Astrocyte (in vitro differentiated cells and primary cell): Measurements from ENCODE around the gene GRM4. TPM values are rescaled to one million over a fixed set of nuclear protein-coding genes. Genes with fewer than 3 reads are reported as not detected.

Experiments used
- DNase-seq: peaks from one replicate; pipeline ENCODE4 v3.0.0-alpha.2; 2010; ENCODE audit warnings: low read depth
- FAIRE-seq: peaks from 2 replicates; lab custom pipeline; 2011; peaks lifted over from hg19 to GRCh38; lab: Jason Lieb, UNC
- H2AFZ ChIP-seq: 2 replicates; pipeline ENCODE4 v1.6.0; 2012; ENCODE audit warnings: low read depth, low read length, inconsistent platforms
- H3K27ac ChIP-seq: 2 replicates; pipeline ENCODE4 v1.5.1; 2011; ENCODE audit warnings: low read depth, low read length, inconsistent platforms
- H3K27me3 ChIP-seq: 2 replicates; pipeline ENCODE4 v1.6.0; 2011; ENCODE audit warnings: low read length, inconsistent platforms; ENCODE audit not compliant: insufficient read depth
- H3K36me3 ChIP-seq: 2 replicates; pipeline ENCODE4 v1.5.1; 2011; ENCODE audit warnings: low read length, inconsistent platforms; ENCODE audit not compliant: insufficient read depth
- H3K4me1 ChIP-seq: 2 replicates; pipeline ENCODE4 v1.5.1; 2011; ENCODE audit warnings: low read length, inconsistent platforms; ENCODE audit not compliant: insufficient read depth
- H3K4me2 ChIP-seq: 2 replicates; pipeline ENCODE4 v1.6.0; 2012; ENCODE audit warnings: low read length, inconsistent platforms
- H3K4me3 ChIP-seq: 2 replicates; pipeline ENCODE4 v1.5.1; 2011; ENCODE audit warnings: low read depth, mild to moderate bottlenecking, low read length, inconsistent platforms; ENCODE audit not compliant: insufficient read depth
- H3K79me2 ChIP-seq: 2 replicates; pipeline ENCODE4 v1.6.0; 2012; ENCODE audit warnings: mild to moderate bottlenecking, low read length, inconsistent platforms; ENCODE audit not compliant: insufficient read depth
- H3K9ac ChIP-seq: 2 replicates; pipeline ENCODE4 v1.6.0; 2012; ENCODE audit warnings: mild to moderate bottlenecking, low read length, inconsistent platforms
- H3K9me3 ChIP-seq: 2 replicates; pipeline ENCODE4 v1.5.1; 2012; ENCODE audit warnings: low read depth, mild to moderate bottlenecking, low read length, inconsistent platforms; ENCODE audit not compliant: insufficient read depth
- H4K20me1 ChIP-seq: 2 replicates; pipeline ENCODE4 v1.6.0; 2012; ENCODE audit warnings: low read length, inconsistent platforms; ENCODE audit not compliant: insufficient read depth
- H3K27ac Mint-ChIP-seq: one replicate; pipeline ENCODE4 v1.8.0; 2021; ENCODE audit warnings: mild to moderate bottlenecking, mixed read lengths; ENCODE audit not compliant: unreplicated experiment
- H3K27me3 Mint-ChIP-seq: one replicate; pipeline ENCODE4 v1.8.0; 2021; ENCODE audit warnings: low read depth, mixed read lengths; ENCODE audit not compliant: unreplicated experiment
- H3K36me3 Mint-ChIP-seq: one replicate; pipeline ENCODE4 v1.8.0; 2021; ENCODE audit warnings: low read depth, mixed read lengths; ENCODE audit not compliant: unreplicated experiment
- H3K4me1 Mint-ChIP-seq: one replicate; pipeline ENCODE4 v1.8.0; 2021; ENCODE audit warnings: low read depth, mixed read lengths; ENCODE audit not compliant: unreplicated experiment
- H3K4me3 Mint-ChIP-seq: one replicate; pipeline ENCODE4 v1.8.0; 2021; ENCODE audit warnings: mild to moderate bottlenecking, moderate library complexity, mixed read lengths; ENCODE audit not compliant: unreplicated experiment
- H3K9me3 Mint-ChIP-seq: one replicate; pipeline ENCODE4 v1.8.0; 2021; ENCODE audit warnings: mild to moderate bottlenecking, mixed read lengths; ENCODE audit not compliant: unreplicated experiment
- EZH2 ChIP-seq: IDR thresholded peaks from 2 replicates; pipeline ENCODE4 v1.6.1; 2012; ENCODE audit warnings: mild to moderate bottlenecking, low read length, inconsistent platforms; ENCODE audit not compliant: insufficient read depth
- total RNA-seq: library from RNA; stranded (reverse); gene quantifications from 2 replicates; pipeline ENCODE4 v1.2.1, GENCODE V29; 2021
- TF ChIP-seq, protein P1 (sequence below): IDR thresholded peaks from 2 replicates; pipeline ENCODE4 v1.5.1; 2011; ENCODE audit warnings: low read depth, mild to moderate bottlenecking, inconsistent platforms, low read length, moderate library complexity; ENCODE audit not compliant: insufficient read depth

GRM4 gene
- total RNA-seq, 1 donor from 2014 or later: 0.30 TPM

DNA sequence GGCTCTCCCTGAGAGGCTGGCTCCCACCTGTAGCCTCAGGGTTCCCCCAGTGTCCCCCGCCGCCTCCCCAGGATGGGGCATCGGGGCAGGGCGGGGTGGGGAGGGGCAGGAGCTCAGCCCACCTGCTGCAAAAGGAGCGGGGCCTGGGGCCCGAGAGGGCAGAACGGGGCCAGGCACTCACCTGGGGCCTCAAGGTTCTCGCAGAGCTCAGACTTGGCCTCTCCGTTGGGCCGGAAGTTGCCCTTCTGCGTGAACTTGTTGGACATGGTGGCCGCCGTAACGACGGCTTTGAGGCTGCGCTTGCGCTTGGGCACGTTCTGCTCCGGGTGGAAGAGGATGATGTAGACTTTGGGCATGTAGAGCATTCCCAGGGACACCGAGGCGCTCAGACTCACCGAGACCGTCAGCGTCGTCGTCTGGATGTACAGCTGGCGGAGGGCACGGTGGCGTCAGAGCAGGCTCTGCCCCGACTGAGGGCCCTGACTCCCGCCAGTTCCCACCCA lies 117.9 kb downstream of the GRM4 start:
- Mint-ChIP-seq H3K27ac (no peak overlapping the region), H3K9me3 (peaks cover 11% of the 10 kb centered on the region), H3K27me3 (peaks cover 35% of the 10 kb centered on the region), H3K36me3 (no peaks in the 10 kb centered on the region), H3K4me3 (no peak overlapping the region), H3K4me1 (no peaks in the 10 kb centered on the region)
- no peaks in the 10 kb centered on the region for H3K9me3 ChIP-seq
- no peak overlapping the region for H3K4me3 ChIP-seq
- no peak overlapping the region for H3K9ac ChIP-seq
- H3K36me3 ChIP-seq: no peaks in the 10 kb centered on the region
- no peak for TF ChIP-seq EZH2
- TF ChIP-seq, protein P1, sequence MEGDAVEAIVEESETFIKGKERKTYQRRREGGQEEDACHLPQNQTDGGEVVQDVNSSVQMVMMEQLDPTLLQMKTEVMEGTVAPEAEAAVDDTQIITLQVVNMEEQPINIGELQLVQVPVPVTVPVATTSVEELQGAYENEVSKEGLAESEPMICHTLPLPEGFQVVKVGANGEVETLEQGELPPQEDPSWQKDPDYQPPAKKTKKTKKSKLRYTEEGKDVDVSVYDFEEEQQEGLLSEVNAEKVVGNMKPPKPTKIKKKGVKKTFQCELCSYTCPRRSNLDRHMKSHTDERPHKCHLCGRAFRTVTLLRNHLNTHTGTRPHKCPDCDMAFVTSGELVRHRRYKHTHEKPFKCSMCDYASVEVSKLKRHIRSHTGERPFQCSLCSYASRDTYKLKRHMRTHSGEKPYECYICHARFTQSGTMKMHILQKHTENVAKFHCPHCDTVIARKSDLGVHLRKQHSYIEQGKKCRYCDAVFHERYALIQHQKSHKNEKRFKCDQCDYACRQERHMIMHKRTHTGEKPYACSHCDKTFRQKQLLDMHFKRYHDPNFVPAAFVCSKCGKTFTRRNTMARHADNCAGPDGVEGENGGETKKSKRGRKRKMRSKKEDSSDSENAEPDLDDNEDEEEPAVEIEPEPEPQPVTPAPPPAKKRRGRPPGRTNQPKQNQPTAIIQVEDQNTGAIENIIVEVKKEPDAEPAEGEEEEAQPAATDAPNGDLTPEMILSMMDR: no peak
- no peak overlapping the region for H3K4me2 ChIP-seq
- no peak overlapping the region for H2AFZ ChIP-seq
- no peaks in the 10 kb centered on the region for H4K20me1 ChIP-seq
- H3K27me3 ChIP-seq: peaks cover 6% of the 10 kb centered on the region
- DNase-seq (no peak), FAIRE-seq (no peak)
- no peaks in the 10 kb centered on the region for H3K79me2 ChIP-seq
- H3K27ac ChIP-seq: no peak overlapping the region
- H3K4me1 ChIP-seq: no peaks in the 10 kb centered on the region

- no peaks in the 10 kb centered on the region for H3K4me1 ChIP-seq
- no peak for DNase-seq
- peaks cover 11% of the 10 kb centered on the region for H3K9me3 Mint-ChIP-seq
- TF ChIP-seq EZH2: no peak
- TF ChIP-seq, protein P1: peak; percentile 32
- no peak for FAIRE-seq
- peaks cover 6% of the 10 kb centered on the region for H3K27me3 ChIP-seq
- H4K20me1 ChIP-seq: no peaks in the 10 kb centered on the region
- no peak overlapping the region for H3K27ac Mint-ChIP-seq
- H3K36me3 Mint-ChIP-seq: no peaks in the 10 kb centered on the region
- no peak overlapping the region for H3K9ac ChIP-seq
- peaks cover 39% of the 10 kb centered on the region for H3K27me3 Mint-ChIP-seq
- no peaks in the 10 kb centered on the region for H3K36me3 ChIP-seq
- no peak overlapping the region for H3K4me3 ChIP-seq
- H3K9me3 ChIP-seq: no peaks in the 10 kb centered on the region
- H3K27ac ChIP-seq: no peak overlapping the region
- H2AFZ ChIP-seq: no peak overlapping the region
- H3K79me2 ChIP-seq: no peaks in the 10 kb centered on the region
- H3K4me2 ChIP-seq: no peak overlapping the region
- H3K4me3 Mint-ChIP-seq: no peak overlapping the region
- no peaks in the 10 kb centered on the region for H3K4me1 Mint-ChIP-seq
These were observed 118.4 kb downstream of the GRM4 start for GRCh38 chr6:34027445-34027936.

DNA sequence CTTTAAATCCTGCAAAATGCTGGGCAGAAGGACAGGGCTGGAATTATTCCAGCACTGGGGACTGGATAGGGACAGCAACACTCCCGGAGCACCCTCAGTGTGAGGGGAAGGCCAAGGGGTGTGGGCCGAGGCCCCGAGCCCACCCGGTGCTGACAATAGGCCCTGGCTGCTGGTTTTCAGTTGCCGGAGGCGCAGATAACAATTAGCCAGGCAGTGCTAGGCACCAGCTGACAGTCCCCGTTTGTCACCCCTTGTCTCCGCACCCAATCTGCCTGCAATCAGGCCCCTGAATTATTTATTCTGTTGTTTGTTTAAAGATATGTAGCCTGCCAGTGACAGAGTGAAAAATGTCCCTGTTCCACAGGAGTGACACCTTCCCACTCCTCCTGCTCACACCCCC lies 120.0 kb downstream of the GRM4 start:
- Mint-ChIP-seq H3K27ac (peak overlapping the region; percentile 12), H3K4me3 (no peak overlapping the region), H3K4me1 (peaks cover 3% of the 10 kb centered on the region), H3K27me3 (peaks cover 44% of the 10 kb centered on the region), H3K36me3 (no peaks in the 10 kb centered on the region), H3K9me3 (peaks cover 11% of the 10 kb centered on the region)
- Histone ChIP-seq H3K9me3 (no peaks in the 10 kb centered on the region), H3K36me3 (no peaks in the 10 kb centered on the region), H3K79me2 (no peaks in the 10 kb centered on the region), H3K27me3 (peaks cover 5% of the 10 kb centered on the region), H2AFZ (no peak overlapping the region), H3K4me1 (no peaks in the 10 kb centered on the region), H3K27ac (no peak overlapping the region), H4K20me1 (no peaks in the 10 kb centered on the region), H3K9ac (no peak overlapping the region), H3K4me2 (no peak overlapping the region), H3K4me3 (no peak overlapping the region)
- DNase-seq (no peak), FAIRE-seq (no peak)
- TF ChIP-seq, protein P1: no peak
- TF ChIP-seq EZH2: no peak
